Kidney (tissue), 14 donors: ENCODE data around the gene PDE6B. TPM values are rescaled to one million over a fixed set of nuclear protein-coding genes. Genes with fewer than 3 reads are reported as not detected.
A peak's percentile ranks its signal among the peaks of the same experiment; 100 is the strongest.
"Not testable (repeated sequence)": the region's sequence is repeated elsewhere in the genome, so short reads cannot be mapped to it uniquely, and the experiment has no call there.

Experiments used
- DNase-seq, 5 donors: peaks; one replicate each; pipeline ENCODE4 v3.0.0-alpha.2; 2013 to 2020
- FAIRE-seq: peaks from 2 replicates; lab custom pipeline; 2012; peaks lifted over from hg19 to GRCh38; lab: Jason Lieb, UNC
- H3K27ac ChIP-seq, 2 donors: one replicate each; pipeline ENCODE4 v1.7.0; 2013; ENCODE audit warnings: low read depth in 2 of 2, low read length in 2 of 2, inconsistent platforms in 1 of 2
- H3K27me3 ChIP-seq: one replicate; pipeline ENCODE4 v1.7.1; 2013; ENCODE audit warnings: low read length, inconsistent platforms; ENCODE audit not compliant: control insufficient read depth, insufficient read depth
- H3K36me3 ChIP-seq, 3 donors: one replicate each; pipeline versions ENCODE4 v1.7.0 to v1.7.1; 2013; ENCODE audit warnings: low read length in 3 of 3, control low read depth in 1 of 3, inconsistent platforms in 1 of 3; ENCODE audit not compliant: insufficient read depth in 3 of 3, control insufficient read depth in 2 of 3
- H3K4me1 ChIP-seq, 3 donors: one replicate each; pipeline versions ENCODE4 v1.7.0 to v1.7.1; 2013; ENCODE audit warnings: low read length in 3 of 3, inconsistent platforms in 1 of 3, low read depth in 1 of 3; ENCODE audit not compliant: control insufficient read depth in 2 of 3, insufficient read depth in 2 of 3
- H3K4me3 ChIP-seq, 3 donors: one replicate each; pipeline versions ENCODE4 v1.7.0 to v1.8.1; 2013; ENCODE audit warnings: low read length in 3 of 3, control low read depth in 1 of 3, inconsistent platforms in 1 of 3
- H3K9ac ChIP-seq, 3 donors: one replicate each; pipeline versions ENCODE4 v1.7.0 to v1.7.1; 2013; ENCODE audit warnings: low read length in 3 of 3, control low read depth in 1 of 3, inconsistent platforms in 1 of 3
- H3K9me3 ChIP-seq, 3 donors: one replicate each; pipeline versions ENCODE4 v1.7.0 to v1.7.1; 2013; ENCODE audit warnings: low read length in 3 of 3, control low read depth in 1 of 3, inconsistent platforms in 1 of 3; ENCODE audit not compliant: control insufficient read depth in 2 of 3, insufficient read depth in 1 of 3
- intact Hi-C: fragments of 100-400 bp; cut with DNase I; formaldehyde crosslinking; loops from one replicate; pipeline ENCODE4 v1.11.1; 2022
- polyA plus RNA-seq: library from polyadenylated mRNA; stranded (reverse); fragments of 350-450 nt; fragmentation: Illumina TruSeq; extraction: RNeasy Lipid Tissue Mini Kit (QIAGEN cat#74804); gene quantifications from one replicate; pipeline ENCODE4 v1.2.3, GENCODE V29; 2014; ENCODE audit warnings: low read depth, low replicate concordance; ENCODE audit not compliant: insufficient read depth
- total RNA-seq: library from RNA; stranded (reverse); fragmentation: NEBNext Ultra II Directional; extraction: Animal tissue kit (Norgen Biotek cat#: 25700); gene quantifications from one replicate; pipeline ENCODE4 v1.2.1, GENCODE V29; 2021
- TF ChIP-seq, protein P1 (sequence below): IDR thresholded peaks from 3 replicates; pipeline ENCODE4 v1.5.1; 2012; ENCODE audit warnings: mild to moderate bottlenecking, moderate library complexity, borderline replicate concordance; ENCODE audit not compliant: insufficient read depth; ENCODE audit errors: extremely low read depth
- donor health status: control.
- donor health status: control.
- donor health status: control.
- donor health status: control.
- donor health status: control.
- donor health status: DM: yes; HTN: yes; CAD: no.
- donor health status: Normal renal cell carcinoma (clear cell type).

PDE6B gene
- total and polyA plus RNA-seq, 2 donors from 2014 or later = 10.7 to 10.8 TPM

DNA sequence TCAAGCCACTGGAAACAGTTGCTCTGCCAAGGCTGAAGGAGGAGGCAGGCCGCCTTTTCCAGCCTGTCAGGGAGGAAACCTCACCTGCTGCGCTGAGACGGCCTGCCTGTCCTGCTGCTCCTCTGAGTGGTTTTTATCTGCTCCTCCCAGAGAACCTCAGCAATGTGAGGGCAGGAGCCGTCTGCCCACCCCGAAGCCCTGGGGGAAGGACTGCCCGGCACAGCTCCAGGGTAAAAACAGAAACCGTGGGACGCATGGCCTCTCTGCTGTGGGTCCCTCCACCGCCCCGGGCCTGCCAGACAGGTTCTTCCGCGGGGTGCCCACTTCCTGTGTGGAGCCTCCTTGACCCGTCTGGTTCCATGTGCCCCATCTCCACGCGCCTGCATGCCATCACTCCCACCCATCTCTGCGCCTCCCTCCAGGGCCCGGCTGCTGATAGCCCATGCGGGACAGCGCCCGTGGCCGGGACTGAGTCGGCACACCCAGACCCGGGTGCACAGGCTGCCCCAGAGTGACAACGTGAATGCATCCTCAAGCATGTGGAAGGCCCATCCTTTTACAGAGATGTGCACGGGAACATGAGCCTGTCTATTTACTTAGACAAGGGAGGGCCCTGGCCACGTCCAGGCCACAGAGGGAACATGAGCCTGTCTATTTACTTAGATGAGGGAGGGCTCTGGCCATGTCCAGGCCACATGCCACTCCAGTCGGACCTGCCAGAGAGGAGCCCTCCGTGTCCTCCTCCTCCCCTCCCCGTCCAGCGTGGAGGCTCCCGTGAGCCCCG lies 67.6 kb downstream of the PDE6B start:
- no peak overlapping the region for H3K27ac ChIP-seq
- TF ChIP-seq, protein P1, sequence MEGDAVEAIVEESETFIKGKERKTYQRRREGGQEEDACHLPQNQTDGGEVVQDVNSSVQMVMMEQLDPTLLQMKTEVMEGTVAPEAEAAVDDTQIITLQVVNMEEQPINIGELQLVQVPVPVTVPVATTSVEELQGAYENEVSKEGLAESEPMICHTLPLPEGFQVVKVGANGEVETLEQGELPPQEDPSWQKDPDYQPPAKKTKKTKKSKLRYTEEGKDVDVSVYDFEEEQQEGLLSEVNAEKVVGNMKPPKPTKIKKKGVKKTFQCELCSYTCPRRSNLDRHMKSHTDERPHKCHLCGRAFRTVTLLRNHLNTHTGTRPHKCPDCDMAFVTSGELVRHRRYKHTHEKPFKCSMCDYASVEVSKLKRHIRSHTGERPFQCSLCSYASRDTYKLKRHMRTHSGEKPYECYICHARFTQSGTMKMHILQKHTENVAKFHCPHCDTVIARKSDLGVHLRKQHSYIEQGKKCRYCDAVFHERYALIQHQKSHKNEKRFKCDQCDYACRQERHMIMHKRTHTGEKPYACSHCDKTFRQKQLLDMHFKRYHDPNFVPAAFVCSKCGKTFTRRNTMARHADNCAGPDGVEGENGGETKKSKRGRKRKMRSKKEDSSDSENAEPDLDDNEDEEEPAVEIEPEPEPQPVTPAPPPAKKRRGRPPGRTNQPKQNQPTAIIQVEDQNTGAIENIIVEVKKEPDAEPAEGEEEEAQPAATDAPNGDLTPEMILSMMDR = no peak
- peak in 1 of 5 donors; percentile 58 for DNase-seq

DNA sequence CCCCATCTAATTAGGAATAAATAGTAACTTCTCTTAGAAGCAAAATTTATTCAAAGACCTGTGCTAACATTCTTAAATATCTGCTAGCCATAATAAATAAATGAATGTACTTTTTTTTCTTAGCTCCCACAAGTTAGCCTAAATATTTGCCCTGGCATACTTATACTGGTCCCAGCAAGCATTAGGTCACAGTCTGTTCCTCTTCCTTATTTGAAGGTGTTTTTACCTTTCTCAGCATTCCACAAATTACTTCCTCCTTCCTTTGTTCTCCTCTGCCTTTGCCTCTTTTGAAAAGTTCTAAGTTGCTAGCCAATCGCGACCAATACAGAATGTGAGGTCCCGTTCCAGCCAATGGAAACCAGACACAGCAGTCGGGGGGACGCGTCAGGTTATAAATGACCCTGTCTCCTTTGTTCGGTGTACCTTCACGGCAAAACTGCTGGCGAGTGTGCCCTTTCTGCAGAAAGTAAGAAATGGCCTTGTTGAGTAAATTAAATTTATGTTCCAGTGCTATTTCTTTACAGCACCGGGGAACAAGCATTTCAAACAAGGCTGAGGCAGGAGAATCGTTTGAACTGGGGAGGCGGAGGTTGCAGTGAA lies 69.1 kb downstream of the PDE6B start:
- H3K9me3 ChIP-seq, H3K4me3 ChIP-seq, H3K36me3 ChIP-seq, H3K27me3 ChIP-seq, H3K27ac ChIP-seq, H3K9ac ChIP-seq, DNase-seq, FAIRE-seq, H3K4me1 ChIP-seq, intact Hi-C loops: not testable (repeated sequence)

More for the DNA sequence above, 67.6 kb downstream of the PDE6B start:
- H3K27me3 ChIP-seq = no peaks in the 10 kb centered on the region
- H3K9ac ChIP-seq = no peak overlapping the region
- H3K36me3 ChIP-seq = no peaks in the 10 kb centered on the region
- no peak overlapping the region for H3K4me3 ChIP-seq
- FAIRE-seq = no peak
- H3K4me1 ChIP-seq = peaks cover 0 to 17% (median 4%) of the 10 kb centered on the region in 3 donors
- no peaks in the 10 kb centered on the region for H3K9me3 ChIP-seq
- intact Hi-C loops = no loop called here

DNA sequence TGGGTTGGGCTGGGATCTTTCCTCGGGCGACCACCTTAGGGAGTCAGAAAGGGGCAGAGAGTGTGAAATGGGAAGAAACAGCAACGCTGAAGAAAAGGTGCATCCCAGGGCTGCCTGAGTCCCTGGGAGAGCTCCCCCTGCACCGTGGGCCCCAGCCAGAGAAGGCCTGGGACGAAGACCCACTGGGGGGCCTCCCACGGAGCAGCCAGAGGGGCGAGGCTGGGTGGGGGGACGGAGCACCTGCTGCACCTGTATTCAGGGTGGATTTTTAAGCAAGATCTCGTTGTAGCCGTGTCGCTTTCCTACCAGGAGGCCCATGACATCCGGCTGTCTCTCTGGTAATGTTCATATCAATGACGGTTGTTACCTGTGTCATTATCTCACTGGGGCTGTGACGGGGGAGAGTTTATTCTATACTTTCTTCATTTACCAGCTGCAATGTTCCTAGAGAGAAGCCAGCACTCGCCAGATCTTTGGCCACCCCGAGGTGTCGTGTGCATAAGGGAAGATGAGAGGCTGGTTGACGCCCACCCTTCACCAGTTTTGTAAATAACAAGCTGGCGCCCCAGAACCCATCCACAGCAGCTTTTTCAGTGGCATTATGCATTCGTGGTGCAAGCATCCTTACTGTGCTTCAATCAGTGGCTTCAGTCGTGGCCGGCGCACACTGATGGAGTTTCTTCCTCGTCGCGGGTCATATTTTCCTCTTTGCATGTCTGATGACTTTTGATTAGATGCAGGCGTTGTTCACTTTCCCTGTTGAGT lies 74.6 kb downstream of the PDE6B start:
- Histone ChIP-seq H3K27ac (no peak overlapping the region), H3K36me3 (no peaks in the 10 kb centered on the region), H3K4me3 (no peak overlapping the region), H3K9me3 (no peaks in the 10 kb centered on the region), H3K27me3 (no peaks in the 10 kb centered on the region), H3K4me1 (peaks cover 0 to 2% (median 0%) of the 10 kb centered on the region in 3 donors), H3K9ac (no peak overlapping the region)
- TF ChIP-seq, protein P1 = no peak
- DNase-seq = peak in 1 of 5 donors; percentile 34
- intact Hi-C loops = no loop called here
- no peak for FAIRE-seq
